ENCODE results near the gene ZAP70.

The ZAP70 gene

DNA sequence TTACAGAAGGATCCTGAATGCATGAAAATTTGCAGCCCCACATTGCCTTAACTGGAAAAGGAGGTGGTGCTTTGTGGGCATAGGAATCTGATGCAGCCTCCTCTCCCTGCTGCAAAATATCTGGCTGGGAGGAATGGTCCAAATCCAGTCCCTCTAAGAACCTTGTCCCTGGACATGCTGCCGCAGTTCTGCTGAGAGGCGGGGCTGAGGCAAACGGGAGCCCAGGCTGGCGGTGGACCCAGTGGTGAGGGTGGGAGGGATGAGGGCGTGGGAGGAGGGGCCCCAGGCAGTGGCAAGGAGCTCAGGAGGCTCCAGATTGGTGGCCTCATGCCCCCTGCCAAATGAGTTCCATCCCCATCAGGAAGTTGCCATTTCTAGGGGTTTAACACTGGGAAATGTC lies 36.2 kb downstream of the ZAP70 start:
- H3K56ac ChIP-seq (ENCODE audit: low read length): no peak overlapping the region
- H3K4ac ChIP-seq (ENCODE audit: low read depth, low read length): no peak overlapping the region
- no peak overlapping the region for H3K23ac ChIP-seq (ENCODE audit: low read length)
- no peak overlapping the region for H2AK5ac ChIP-seq (ENCODE audit: low read length)
- H3K4me2 ChIP-seq (ENCODE audit: low read length): no peak overlapping the region
- no peak overlapping the region for H3K27ac ChIP-seq (ENCODE audit: low read depth, low read length)
- no peak overlapping the region for H2BK15ac ChIP-seq (replicated peaks; ENCODE audit: low read depth)
- no peak overlapping the region for H4K8ac ChIP-seq (ENCODE audit: low read depth, low read length)
- no peaks in the 10 kb centered on the region for H3K79me2 ChIP-seq (ENCODE audit: control insufficient read depth, insufficient read depth, low read length)
- no CpG with 5 or more reads among the region's 5 CpGs for WGBS (ENCODE audit: extremely low coverage, insufficient coverage, low lambda C conversion rate)
- no peak overlapping the region for H2BK5ac ChIP-seq (ENCODE audit: low read length)
- no peak overlapping the region for H2BK120ac ChIP-seq (ENCODE audit: low read depth, low read length)
- H3K9ac ChIP-seq (ENCODE audit: low read length): no peak overlapping the region
- H3K18ac ChIP-seq (ENCODE audit: low read length): no peak overlapping the region
- peaks cover 2% of the 10 kb centered on the region for H3K4me1 ChIP-seq (ENCODE audit: control insufficient read depth, low read depth, low read length)
- H3K36me3 ChIP-seq (ENCODE audit: control insufficient read depth, insufficient read depth, low read length): no peaks in the 10 kb centered on the region
- H3K4me3 ChIP-seq (ENCODE audit: low read length): no peak overlapping the region
- no peak overlapping the region for H4K5ac ChIP-seq (ENCODE audit: low read length)
- H3K27me3 ChIP-seq (ENCODE audit: insufficient read depth, low read length, poor library complexity): no peaks in the 10 kb centered on the region
- peak; percentile 37 for DNase-seq
- H3K79me1 ChIP-seq (ENCODE audit: low read length): no peaks in the 10 kb centered on the region

- no peak overlapping the region for H3K4ac ChIP-seq (ENCODE audit: low read depth, low read length)
- peaks cover 2% of the 10 kb centered on the region for H3K4me1 ChIP-seq (ENCODE audit: control insufficient read depth, low read depth, low read length)
These were observed 36.6 kb downstream of the ZAP70 start for GRCh38 chr2:97750017-97750416.

GRCh38 chr2:97751752-97752151 lies 38.4 kb downstream of the ZAP70 start:
- no peak overlapping the region for H3K4ac ChIP-seq (ENCODE audit: low read depth, low read length)
- no CpG with 5 or more reads among the region's 3 CpGs for WGBS (ENCODE audit: extremely low coverage, insufficient coverage, low lambda C conversion rate)
- no peak overlapping the region for H4K8ac ChIP-seq (ENCODE audit: low read depth, low read length)

More at GRCh38 chr2:97750017-97750416, 36.6 kb downstream of the ZAP70 start:
- no peak overlapping the region for H4K5ac ChIP-seq (ENCODE audit: low read length)
- H2BK5ac ChIP-seq (ENCODE audit: low read length): no peak overlapping the region
- H3K9ac ChIP-seq (ENCODE audit: low read length): no peak overlapping the region
- no peaks in the 10 kb centered on the region for H3K79me1 ChIP-seq (ENCODE audit: low read length)
- H3K4me2 ChIP-seq (ENCODE audit: low read length): no peak overlapping the region
- H3K27me3 ChIP-seq (ENCODE audit: insufficient read depth, low read length, poor library complexity): no peaks in the 10 kb centered on the region
- no CpG with 5 or more reads among the region's 4 CpGs for WGBS (ENCODE audit: extremely low coverage, insufficient coverage, low lambda C conversion rate)
- H3K56ac ChIP-seq (ENCODE audit: low read length): no peak overlapping the region
- no peak overlapping the region for H3K4me3 ChIP-seq (ENCODE audit: low read length)
- H2BK120ac ChIP-seq (ENCODE audit: low read depth, low read length): no peak overlapping the region
- H3K23ac ChIP-seq (ENCODE audit: low read length): no peak overlapping the region
- H3K27ac ChIP-seq (ENCODE audit: low read depth, low read length): no peak overlapping the region
- H2BK15ac ChIP-seq (replicated peaks; ENCODE audit: low read depth): no peak overlapping the region
- H3K36me3 ChIP-seq (ENCODE audit: control insufficient read depth, insufficient read depth, low read length): no peaks in the 10 kb centered on the region
- no peaks in the 10 kb centered on the region for H3K79me2 ChIP-seq (ENCODE audit: control insufficient read depth, insufficient read depth, low read length)
- no peak for DNase-seq
- no peak overlapping the region for H2AK5ac ChIP-seq (ENCODE audit: low read length)
- no peak overlapping the region for H4K8ac ChIP-seq (ENCODE audit: low read depth, low read length)
- H3K18ac ChIP-seq (ENCODE audit: low read length): no peak overlapping the region

DNA sequence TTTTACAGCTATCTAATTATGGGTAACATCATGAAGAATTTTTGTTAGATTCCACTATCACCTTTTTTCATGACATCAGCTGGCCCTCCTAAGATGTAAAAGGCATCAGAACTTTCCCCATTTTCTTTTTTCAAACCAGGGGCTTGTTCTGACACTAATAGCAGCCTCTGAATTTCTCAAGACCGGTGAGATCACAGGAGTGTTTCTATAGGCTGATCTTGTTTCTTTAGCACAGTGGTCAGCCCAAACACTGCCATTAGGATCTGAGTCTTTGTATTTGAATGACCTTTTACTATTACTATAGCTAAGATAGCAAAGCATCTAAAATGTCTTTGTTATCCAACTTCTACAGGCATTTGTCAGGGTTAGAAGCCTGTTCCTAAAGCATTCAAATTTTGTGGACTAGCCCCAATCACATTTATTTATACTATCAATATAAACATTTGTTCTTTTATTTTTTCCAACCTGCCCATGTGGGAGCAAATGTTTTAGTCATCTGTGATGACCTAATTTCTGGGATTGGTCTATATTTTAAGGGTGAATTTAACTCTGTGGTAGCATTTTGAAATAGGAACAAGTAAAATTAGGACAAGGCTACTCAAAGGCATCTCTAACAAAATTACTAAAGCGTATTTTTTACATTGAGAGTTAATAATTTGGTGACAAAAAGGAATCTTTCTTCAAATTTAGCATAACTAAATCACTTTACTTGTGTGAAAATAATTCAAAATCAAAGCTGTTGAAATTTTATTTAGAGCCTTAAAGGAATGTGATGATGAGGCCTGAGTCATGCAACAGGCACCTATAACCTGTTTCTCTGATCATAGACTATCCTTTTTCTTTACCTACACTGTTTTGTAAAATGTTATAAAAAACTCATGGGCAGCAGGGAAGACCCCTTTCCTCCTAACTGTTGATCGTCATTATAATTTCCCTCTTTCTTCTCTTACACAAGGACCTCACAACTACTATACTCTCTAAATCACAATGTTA lies 39.3 kb downstream of the ZAP70 start:
- Histone ChIP-seq H2BK15ac (replicated peaks; ENCODE audit: low read depth) (no peak overlapping the region), H3K79me1 (ENCODE audit: low read length) (no peaks in the 10 kb centered on the region), H3K4me2 (ENCODE audit: low read length) (no peak overlapping the region), H3K9ac (ENCODE audit: low read length) (no peak overlapping the region), H3K23ac (ENCODE audit: low read length) (no peak overlapping the region), H3K56ac (ENCODE audit: low read length) (no peak overlapping the region), H4K5ac (ENCODE audit: low read length) (no peak overlapping the region), H4K8ac (ENCODE audit: low read depth, low read length) (no peak overlapping the region), H2BK120ac (ENCODE audit: low read depth, low read length) (no peak overlapping the region), H3K36me3 (ENCODE audit: control insufficient read depth, insufficient read depth, low read length) (no peaks in the 10 kb centered on the region), H3K79me2 (ENCODE audit: control insufficient read depth, insufficient read depth, low read length) (no peaks in the 10 kb centered on the region), H2AK5ac (ENCODE audit: low read length) (no peak overlapping the region), H3K18ac (ENCODE audit: low read length) (no peak overlapping the region), H3K27ac (ENCODE audit: low read depth, low read length) (no peak overlapping the region), H3K4ac (ENCODE audit: low read depth, low read length) (no peak overlapping the region), H3K4me3 (ENCODE audit: low read length) (no peak overlapping the region), H3K4me1 (ENCODE audit: control insufficient read depth, low read depth, low read length) (peaks cover 2% of the 10 kb centered on the region), H3K27me3 (ENCODE audit: insufficient read depth, low read length, poor library complexity) (no peaks in the 10 kb centered on the region), H2BK5ac (ENCODE audit: low read length) (no peak overlapping the region)
- DNase-seq: no peak
- 100% methylated on average over 1 of the region's 3 CpGs for WGBS (ENCODE audit: extremely low coverage, insufficient coverage, low lambda C conversion rate)

More at GRCh38 chr2:97751752-97752151, 38.4 kb downstream of the ZAP70 start:
- Histone ChIP-seq H3K4me3 (ENCODE audit: low read length) (no peak overlapping the region), H4K5ac (ENCODE audit: low read length) (no peak overlapping the region), H3K56ac (ENCODE audit: low read length) (peak overlapping the region; percentile 44), H3K4me1 (ENCODE audit: control insufficient read depth, low read depth, low read length) (peaks cover 2% of the 10 kb centered on the region), H3K23ac (ENCODE audit: low read length) (no peak overlapping the region), H2BK5ac (ENCODE audit: low read length) (no peak overlapping the region), H2AK5ac (ENCODE audit: low read length) (no peak overlapping the region), H3K79me1 (ENCODE audit: low read length) (no peaks in the 10 kb centered on the region), H3K9ac (ENCODE audit: low read length) (no peak overlapping the region), H3K27ac (ENCODE audit: low read depth, low read length) (no peak overlapping the region), H3K4me2 (ENCODE audit: low read length) (no peak overlapping the region), H3K27me3 (ENCODE audit: insufficient read depth, low read length, poor library complexity) (no peaks in the 10 kb centered on the region), H2BK120ac (ENCODE audit: low read depth, low read length) (no peak overlapping the region), H3K18ac (ENCODE audit: low read length) (no peak overlapping the region), H3K36me3 (ENCODE audit: control insufficient read depth, insufficient read depth, low read length) (no peaks in the 10 kb centered on the region), H3K79me2 (ENCODE audit: control insufficient read depth, insufficient read depth, low read length) (no peaks in the 10 kb centered on the region), H2BK15ac (replicated peaks; ENCODE audit: low read depth) (no peak overlapping the region)
- peak; percentile 47 for DNase-seq

GRCh38 chr2:97754690-97755346 lies 41.4 kb downstream of the ZAP70 start:
- no peak overlapping the region for H3K23ac ChIP-seq (ENCODE audit: low read length)
- no peak overlapping the region for H3K4me2 ChIP-seq (ENCODE audit: low read length)
- no peaks in the 10 kb centered on the region for H3K79me1 ChIP-seq (ENCODE audit: low read length)
- peaks cover 2% of the 10 kb centered on the region for H3K36me3 ChIP-seq (ENCODE audit: control insufficient read depth, insufficient read depth, low read length)
- H3K27me3 ChIP-seq (ENCODE audit: insufficient read depth, low read length, poor library complexity): no peaks in the 10 kb centered on the region
- H3K4ac ChIP-seq (ENCODE audit: low read depth, low read length): no peak overlapping the region
- H3K18ac ChIP-seq (ENCODE audit: low read length): no peak overlapping the region
- no peak overlapping the region for H2BK15ac ChIP-seq (replicated peaks; ENCODE audit: low read depth)
- DNase-seq: no peak
- no peak overlapping the region for H3K56ac ChIP-seq (ENCODE audit: low read length)
- H4K5ac ChIP-seq (ENCODE audit: low read length): no peak overlapping the region
- H4K8ac ChIP-seq (ENCODE audit: low read depth, low read length): no peak overlapping the region
- no peak overlapping the region for H3K27ac ChIP-seq (ENCODE audit: low read depth, low read length)
- no peak overlapping the region for H2BK120ac ChIP-seq (ENCODE audit: low read depth, low read length)
- H3K4me3 ChIP-seq (ENCODE audit: low read length): no peak overlapping the region
- no CpG with 5 or more reads among the region's 12 CpGs for WGBS (ENCODE audit: extremely low coverage, insufficient coverage, low lambda C conversion rate)
- H3K79me2 ChIP-seq (ENCODE audit: control insufficient read depth, insufficient read depth, low read length): no peaks in the 10 kb centered on the region
- H3K4me1 ChIP-seq (ENCODE audit: control insufficient read depth, low read depth, low read length): peaks cover 2% of the 10 kb centered on the region
- H2AK5ac ChIP-seq (ENCODE audit: low read length): no peak overlapping the region
- no peak overlapping the region for H2BK5ac ChIP-seq (ENCODE audit: low read length)
- no peak overlapping the region for H3K9ac ChIP-seq (ENCODE audit: low read length)

All from mesendoderm (in vitro differentiated cells).